ENCODE data around the gene LRMDA.

Gene LRMDA

GRCh38 chr10:76563286-76563685 is 1131.9 kb downstream of the LRMDA start:
- H3K4me3 ChIP-seq (ENCODE audit: low read depth, low read length) = no peak overlapping the region
- TF ChIP-seq, protein P1, sequence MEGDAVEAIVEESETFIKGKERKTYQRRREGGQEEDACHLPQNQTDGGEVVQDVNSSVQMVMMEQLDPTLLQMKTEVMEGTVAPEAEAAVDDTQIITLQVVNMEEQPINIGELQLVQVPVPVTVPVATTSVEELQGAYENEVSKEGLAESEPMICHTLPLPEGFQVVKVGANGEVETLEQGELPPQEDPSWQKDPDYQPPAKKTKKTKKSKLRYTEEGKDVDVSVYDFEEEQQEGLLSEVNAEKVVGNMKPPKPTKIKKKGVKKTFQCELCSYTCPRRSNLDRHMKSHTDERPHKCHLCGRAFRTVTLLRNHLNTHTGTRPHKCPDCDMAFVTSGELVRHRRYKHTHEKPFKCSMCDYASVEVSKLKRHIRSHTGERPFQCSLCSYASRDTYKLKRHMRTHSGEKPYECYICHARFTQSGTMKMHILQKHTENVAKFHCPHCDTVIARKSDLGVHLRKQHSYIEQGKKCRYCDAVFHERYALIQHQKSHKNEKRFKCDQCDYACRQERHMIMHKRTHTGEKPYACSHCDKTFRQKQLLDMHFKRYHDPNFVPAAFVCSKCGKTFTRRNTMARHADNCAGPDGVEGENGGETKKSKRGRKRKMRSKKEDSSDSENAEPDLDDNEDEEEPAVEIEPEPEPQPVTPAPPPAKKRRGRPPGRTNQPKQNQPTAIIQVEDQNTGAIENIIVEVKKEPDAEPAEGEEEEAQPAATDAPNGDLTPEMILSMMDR (IDR thresholded peaks at IDR 0.05; ENCODE audit: low read depth, low read length, missing control alignments) = no peak
- in situ Hi-C loops (cut with HindIII; ENCODE audit: low sequenced_read_pairs) = no loop called here
- no peak for DNase-seq (ENCODE audit: low read depth)

DNA sequence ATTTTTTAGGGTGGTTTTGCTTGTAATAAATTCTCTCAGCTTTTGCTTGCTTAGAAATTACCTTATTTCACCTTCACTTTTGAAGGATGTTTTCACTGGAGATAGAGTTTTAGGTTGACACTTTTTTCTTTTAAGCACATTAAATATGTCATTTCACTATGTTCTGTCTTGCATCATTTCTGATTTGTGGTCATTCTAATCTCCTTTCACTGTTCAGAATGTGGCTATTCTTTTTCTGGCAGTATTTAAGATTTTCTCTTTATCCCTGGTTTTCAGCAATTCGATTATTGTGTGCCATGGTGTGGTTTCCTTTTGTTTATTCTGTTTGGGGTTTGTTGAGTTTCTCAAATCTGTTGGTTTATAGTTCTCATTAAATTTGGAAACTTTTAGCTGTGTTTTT is 1140.6 kb downstream of the LRMDA start:
- DNase-seq (ENCODE audit: low read depth) = no peak
- H3K4me3 ChIP-seq (ENCODE audit: low read depth, low read length) = no peak overlapping the region
- TF ChIP-seq, protein P1 (IDR thresholded peaks at IDR 0.05; ENCODE audit: low read depth, low read length, missing control alignments) = no peak
- in situ Hi-C loops (cut with HindIII; ENCODE audit: low sequenced_read_pairs) = no loop called here

DNA sequence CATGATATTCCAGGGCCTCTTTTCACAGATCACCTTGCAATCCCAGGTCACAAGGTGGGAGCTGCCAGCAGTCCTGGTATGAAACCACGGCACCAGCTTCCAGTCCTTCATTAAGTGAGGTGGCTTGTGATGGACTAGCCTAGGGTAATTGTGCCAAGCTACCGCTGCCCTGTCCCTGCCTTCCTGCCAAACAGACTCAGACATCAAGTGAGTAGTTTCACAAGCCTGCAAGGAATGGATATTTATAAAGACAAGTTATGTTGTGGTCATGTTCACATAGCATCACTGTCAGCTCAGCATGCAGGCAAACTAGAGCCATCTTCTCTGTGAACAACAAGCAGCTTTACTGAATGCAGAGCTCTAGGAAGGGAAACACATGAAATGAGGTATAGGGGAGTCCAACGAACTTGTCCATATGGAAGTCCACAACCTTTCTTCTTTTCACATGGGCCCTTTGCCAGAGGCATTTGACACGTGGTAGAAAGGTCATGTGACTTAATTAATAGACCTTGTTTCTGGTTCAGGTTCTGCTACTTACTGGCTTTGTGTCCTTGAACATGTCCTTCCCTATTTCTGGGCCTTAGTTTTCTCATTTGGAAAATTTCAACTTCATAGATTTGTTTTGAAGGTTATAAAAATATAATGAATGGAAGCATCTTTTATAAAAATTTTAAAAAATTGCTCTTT is 1145.0 kb downstream of the LRMDA start:
- TF ChIP-seq, protein P1 (IDR thresholded peaks at IDR 0.05; ENCODE audit: low read depth, low read length, missing control alignments) = no peak
- no peak for DNase-seq (ENCODE audit: low read depth)
- in situ Hi-C loops (cut with HindIII; ENCODE audit: low sequenced_read_pairs) = no loop called here
- H3K4me3 ChIP-seq (ENCODE audit: low read depth, low read length) = no peak overlapping the region

DNA sequence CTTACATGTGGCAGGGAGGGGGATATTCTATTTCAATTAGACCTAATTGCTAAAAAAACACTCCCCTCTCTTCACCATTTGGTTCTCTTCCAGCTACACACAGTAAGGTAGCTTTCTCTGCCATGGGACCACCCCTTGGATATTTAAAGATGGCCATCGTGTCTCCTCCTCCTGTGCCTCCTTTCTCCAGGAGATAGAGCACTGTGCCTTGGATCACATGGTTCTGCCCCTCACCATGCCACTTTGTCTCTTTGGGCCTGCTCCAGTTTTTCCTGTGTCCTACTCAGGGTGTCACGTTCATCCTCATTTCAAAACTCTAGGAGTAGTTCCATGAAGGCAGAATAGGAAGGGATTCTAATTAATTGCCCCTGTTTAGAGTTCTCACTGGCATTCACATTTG is 1146.0 kb downstream of the LRMDA start:
- H3K4me3 ChIP-seq (ENCODE audit: low read depth, low read length) = no peak overlapping the region
- in situ Hi-C loops (cut with HindIII; ENCODE audit: low sequenced_read_pairs) = no loop called here
- TF ChIP-seq, protein P1 (IDR thresholded peaks at IDR 0.05; ENCODE audit: low read depth, low read length, missing control alignments) = no peak

DNA sequence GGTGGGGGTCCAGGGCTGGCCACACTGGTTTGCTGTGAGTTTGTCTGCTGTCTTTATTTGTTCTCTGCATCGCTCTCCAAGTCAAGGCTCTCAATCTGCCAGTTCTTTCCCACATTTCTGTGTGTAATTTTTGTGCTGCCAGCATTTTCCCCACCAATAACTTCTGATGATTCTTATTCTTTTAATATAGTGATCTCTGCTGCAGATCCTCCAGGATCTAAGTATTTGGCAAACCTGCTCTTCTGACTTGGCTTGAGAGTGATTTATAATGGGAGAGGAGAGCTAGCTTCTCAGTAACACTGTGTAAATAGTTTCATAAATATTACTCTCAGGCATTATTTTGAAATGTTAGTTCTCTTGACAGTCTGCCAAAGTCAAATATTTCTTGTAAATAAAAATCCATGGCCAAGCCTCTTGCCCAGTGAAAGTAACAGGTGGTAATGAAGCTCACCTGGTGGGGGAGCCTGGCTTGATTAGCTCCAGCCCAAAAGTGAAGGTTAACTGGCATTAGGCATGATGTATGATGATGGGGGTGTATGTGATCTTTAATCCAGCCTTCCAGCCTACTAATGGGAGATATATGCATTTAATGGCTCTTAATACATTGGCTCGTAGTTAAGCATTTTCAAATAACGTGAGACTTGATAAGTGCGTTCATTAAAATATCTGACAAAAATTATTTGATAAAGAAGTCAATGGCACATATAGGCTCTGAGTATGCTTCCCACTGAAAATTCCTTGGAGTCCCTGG is 1150.3 kb downstream of the LRMDA start:
- H3K4me3 ChIP-seq (ENCODE audit: low read depth, low read length) = no peak overlapping the region
- in situ Hi-C loops (cut with HindIII; ENCODE audit: low sequenced_read_pairs) = no loop called here
- TF ChIP-seq, protein P1 (IDR thresholded peaks at IDR 0.05; ENCODE audit: low read depth, low read length, missing control alignments) = no peak
- no peak for DNase-seq (ENCODE audit: low read depth)

More for the DNA sequence above, 1146.0 kb downstream of the LRMDA start:
- no peak for DNase-seq (ENCODE audit: low read depth)

GRCh38 chr10:76582531-76582930 is 1151.1 kb downstream of the LRMDA start:
- H3K4me3 ChIP-seq (ENCODE audit: low read depth, low read length) = no peak overlapping the region
- in situ Hi-C loops (cut with HindIII; ENCODE audit: low sequenced_read_pairs) = no loop called here

More at GRCh38 chr10:76582531-76582930, 1151.1 kb downstream of the LRMDA start:
- TF ChIP-seq, protein P1 (IDR thresholded peaks at IDR 0.05; ENCODE audit: low read depth, low read length, missing control alignments) = no peak
- DNase-seq (ENCODE audit: low read depth) = no peak

Measured in astrocyte of the cerebellum (primary cell).